GM23338 (cell line): Measurements from ENCODE around the gene PSD4. TPM values are rescaled to one million over a fixed set of nuclear protein-coding genes. Genes with fewer than 3 reads are reported as not detected.

Source experiments
- ATAC-seq: fragments of 200-7000 bp; cut with Tn5 transposase; 3 replicates; pipeline ENCODE4 v1.9.1; 2020
- DNase-seq: peaks from one replicate; pipeline ENCODE4 v3.0.0-alpha.2; 2015; ENCODE audit warnings: low spot score
- H2AFZ ChIP-seq: fragments of 200-600 bp; sonication (generic); 2 replicates; pipeline ENCODE4 v1.8.0; 2016; ENCODE audit warnings: antibody characterized with exemption, mild to moderate bottlenecking, moderate library complexity
- H3F3A ChIP-seq: fragments of 200-600 bp; sonication (generic); replicated peaks from 2 replicates; pipeline ENCODE4 v1.8.0; 2017; ENCODE audit warnings: antibody characterized with exemption, mixed run types, low read depth
- H3K27ac ChIP-seq: fragments of 200-600 bp; sonication (generic); 2 replicates; pipeline ENCODE4 v1.6.1; 2016; ENCODE audit warnings: low read depth
- H3K27me3 ChIP-seq: fragments of 200-600 bp; sonication (generic); 2 replicates; pipeline ENCODE4 v1.8.0; 2016; ENCODE audit warnings: mild to moderate bottlenecking, mixed run types, moderate library complexity; ENCODE audit not compliant: insufficient read depth
- H3K36me3 ChIP-seq: fragments of 200-600 bp; sonication (generic); 2 replicates; pipeline ENCODE4 v1.8.0; 2016; ENCODE audit warnings: mild to moderate bottlenecking; ENCODE audit not compliant: insufficient read depth
- H3K4me1 ChIP-seq: fragments of 200-600 bp; sonication (generic); 2 replicates; pipeline ENCODE4 v1.8.0; 2016; ENCODE audit warnings: mild to moderate bottlenecking, moderate library complexity; ENCODE audit not compliant: insufficient read depth
- H3K4me2 ChIP-seq: fragments of 200-600 bp; sonication (generic); 2 replicates; pipeline ENCODE4 v1.7.1; 2017; ENCODE audit warnings: mixed run types
- H3K4me3 ChIP-seq: fragments of 200-600 bp; sonication (generic); 2 replicates; pipeline ENCODE4 v1.6.1; 2016; ENCODE audit warnings: mixed run types
- H3K79me2 ChIP-seq: fragments of 200-600 bp; sonication (generic); replicated peaks from 2 replicates; pipeline ENCODE4 v1.8.0; 2017; ENCODE audit warnings: mild to moderate bottlenecking; ENCODE audit not compliant: insufficient read depth
- H3K9me2 ChIP-seq: fragments of 200-600 bp; sonication (generic); 2 replicates; pipeline ENCODE4 v1.8.0; 2017; ENCODE audit not compliant: insufficient read depth
- H4K20me1 ChIP-seq: fragments of 200-600 bp; sonication (generic); replicated peaks from 2 replicates; pipeline ENCODE4 v1.8.0; 2017; ENCODE audit warnings: mild to moderate bottlenecking; ENCODE audit not compliant: insufficient read depth
- H3K27ac Mint-ChIP-seq: 2 replicates; pipeline ENCODE4 v1.8.0; 2020; ENCODE audit warnings: inconsistent platforms, mild to moderate bottlenecking, moderate library complexity, mixed read lengths
- H3K27me3 Mint-ChIP-seq: 3 replicates; pipeline ENCODE4 v1.8.0; 2022; ENCODE audit warnings: low read depth, mild to moderate bottlenecking, moderate library complexity, mixed read lengths, inconsistent platforms; ENCODE audit not compliant: insufficient read depth, poor library complexity
- H3K36me3 Mint-ChIP-seq: 3 replicates; pipeline ENCODE4 v1.8.0; 2021; ENCODE audit warnings: low read depth, mild to moderate bottlenecking, inconsistent platforms, moderate library complexity, mixed read lengths
- H3K4me1 Mint-ChIP-seq: 3 replicates; pipeline ENCODE4 v1.8.0; 2020; ENCODE audit warnings: mild to moderate bottlenecking, inconsistent platforms, mixed read lengths
- H3K4me3 Mint-ChIP-seq: 3 replicates; pipeline ENCODE4 v1.8.0; 2021; ENCODE audit warnings: moderate library complexity, mild to moderate bottlenecking, inconsistent platforms, mixed read lengths
- H3K9me3 Mint-ChIP-seq: 3 replicates; pipeline ENCODE4 v1.8.0; 2020; ENCODE audit warnings: moderate library complexity, mild to moderate bottlenecking, inconsistent platforms, mixed read lengths
- CREB1 ChIP-seq: fragments of 250-450 bp; sonication (Bioruptor Pico); IDR thresholded peaks from 2 replicates; pipeline ENCODE4 v1.5.0; 2020; ENCODE audit warnings: low read depth, mild to moderate bottlenecking, moderate library complexity
- EZH2 ChIP-seq: fragments of 200-600 bp; sonication (generic); IDR thresholded peaks from one replicate; pipeline ENCODE4 v1.8.0; 2017; ENCODE audit warnings: antibody characterized with exemption, mild to moderate bottlenecking, low read depth; ENCODE audit not compliant: unreplicated experiment
- NANOG ChIP-seq: IDR thresholded peaks from 2 replicates; pipeline ENCODE4 v1.6.1; 2016; ENCODE audit warnings: antibody characterized with exemption, borderline replicate concordance
- POLR2AphosphoS5 ChIP-seq: IDR thresholded peaks from 2 replicates; pipeline ENCODE4 v1.6.1; 2016; ENCODE audit warnings: antibody characterized with exemption, low read depth
- STAT1 ChIP-seq: IDR thresholded peaks from one replicate; pipeline ENCODE4 v1.6.1; 2016; ENCODE audit warnings: antibody characterized with exemption; ENCODE audit not compliant: unreplicated experiment
- ZNF114 ChIP-seq: fragments of 250-450 bp; sonication (Bioruptor Pico); IDR thresholded peaks from 2 replicates; pipeline ENCODE4 v1.5.0; 2020; ENCODE audit warnings: mild to moderate bottlenecking, moderate library complexity
- ZNF331 ChIP-seq: fragments of 250-450 bp; sonication (Bioruptor Pico); IDR thresholded peaks from 2 replicates; pipeline ENCODE4 v1.5.0; 2020; ENCODE audit warnings: low read depth, mild to moderate bottlenecking, moderate library complexity
- polyA plus RNA-seq: library from polyadenylated mRNA; unstranded; fragments of >200 nt; fragmentation: Nextera tagmentation; extraction: Ambion mirVana; gene quantifications from 2 replicates; pipeline ENCODE4 v1.2.1, GENCODE V29; 2016
- total RNA-seq: library from RNA; depleted of rRNA; stranded (reverse); fragments of >200 nt; shearing (Covaris generic); gene quantifications from 2 replicates; pipeline ENCODE4 v1.2.3, GENCODE V29; 2014
- TF ChIP-seq, protein P1 (sequence below), 2 experiments: fragments of 200-600 bp in 1 of 2; sonication (generic) in 1 of 2; conservative IDR thresholded peaks; 2 replicates each; pipeline versions ENCODE4 v1.5.1 to v1.6.1; 2016 to 2017; ENCODE audit warnings: antibody characterized with exemption in 2 of 2, low read depth in 2 of 2, mild to moderate bottlenecking in 2 of 2, moderate library complexity in 1 of 2
- TF ChIP-seq, protein P2 (sequence below): IDR thresholded peaks from one replicate; pipeline ENCODE4 v1.6.1; 2018; ENCODE audit warnings: antibody characterized with exemption; ENCODE audit not compliant: unreplicated experiment
- TF ChIP-seq, protein P3 (sequence below): IDR thresholded peaks from 2 replicates; pipeline ENCODE4 v1.6.1; 2016; ENCODE audit warnings: antibody characterized with exemption

PSD4 gene
- total and polyA plus RNA-seq, 2 experiments from 2014 or later, result 0.06 to 0.66 TPM

DNA sequence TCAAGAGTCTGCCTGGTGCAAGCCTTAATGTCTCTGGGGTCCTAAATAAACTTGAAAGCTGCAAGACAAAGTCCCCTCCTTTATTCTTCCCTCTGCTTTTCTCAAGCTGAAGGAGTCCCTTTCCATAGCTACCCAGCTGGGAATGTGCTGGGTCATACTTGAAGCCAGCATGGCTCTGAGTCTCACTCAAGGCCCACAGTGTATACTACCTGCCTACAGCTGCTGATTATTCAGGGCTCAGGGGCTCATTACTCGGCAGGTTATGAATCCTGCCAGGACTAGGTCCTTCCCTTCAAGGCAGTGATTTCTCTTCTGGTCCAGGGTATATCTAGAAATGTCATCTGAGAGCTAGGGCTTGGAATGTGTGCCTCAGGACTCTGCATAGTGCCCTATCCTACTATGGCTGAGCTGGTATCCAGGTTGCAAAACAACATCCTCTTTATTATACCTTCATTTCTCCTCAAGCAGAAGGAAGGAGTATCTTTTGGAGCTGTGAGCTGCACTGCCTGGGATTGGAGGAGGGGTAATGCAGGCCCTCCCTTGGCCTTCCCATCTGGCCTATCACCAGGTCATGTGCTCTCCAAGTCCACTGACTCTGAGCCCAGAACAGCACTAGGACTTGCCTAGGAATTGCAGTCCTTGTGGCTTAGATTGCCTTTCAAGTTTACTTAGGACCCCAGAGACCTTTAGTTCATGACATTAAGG, 24.1 kb upstream of the PSD4 start:
- ATAC-seq (no peak; the same call in 1 of the 3 replicates), DNase-seq (no peak)
- no peak for TF ChIP-seq STAT1
- no peak for TF ChIP-seq ZNF331
- TF ChIP-seq, protein P1, sequence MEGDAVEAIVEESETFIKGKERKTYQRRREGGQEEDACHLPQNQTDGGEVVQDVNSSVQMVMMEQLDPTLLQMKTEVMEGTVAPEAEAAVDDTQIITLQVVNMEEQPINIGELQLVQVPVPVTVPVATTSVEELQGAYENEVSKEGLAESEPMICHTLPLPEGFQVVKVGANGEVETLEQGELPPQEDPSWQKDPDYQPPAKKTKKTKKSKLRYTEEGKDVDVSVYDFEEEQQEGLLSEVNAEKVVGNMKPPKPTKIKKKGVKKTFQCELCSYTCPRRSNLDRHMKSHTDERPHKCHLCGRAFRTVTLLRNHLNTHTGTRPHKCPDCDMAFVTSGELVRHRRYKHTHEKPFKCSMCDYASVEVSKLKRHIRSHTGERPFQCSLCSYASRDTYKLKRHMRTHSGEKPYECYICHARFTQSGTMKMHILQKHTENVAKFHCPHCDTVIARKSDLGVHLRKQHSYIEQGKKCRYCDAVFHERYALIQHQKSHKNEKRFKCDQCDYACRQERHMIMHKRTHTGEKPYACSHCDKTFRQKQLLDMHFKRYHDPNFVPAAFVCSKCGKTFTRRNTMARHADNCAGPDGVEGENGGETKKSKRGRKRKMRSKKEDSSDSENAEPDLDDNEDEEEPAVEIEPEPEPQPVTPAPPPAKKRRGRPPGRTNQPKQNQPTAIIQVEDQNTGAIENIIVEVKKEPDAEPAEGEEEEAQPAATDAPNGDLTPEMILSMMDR (conservative IDR thresholded peaks at IDR 0.05; ENCODE audit: low read depth in 2 of 2), result no peak
- TF ChIP-seq POLR2AphosphoS5, result no peak
- no peak for TF ChIP-seq NANOG
- no peaks in the 10 kb centered on the region for H3K27me3 ChIP-seq
- no peaks in the 10 kb centered on the region for H3F3A ChIP-seq
- no peaks in the 10 kb centered on the region for H3K36me3 ChIP-seq
- Mint-ChIP-seq H3K27me3 (peaks cover 4% of the 10 kb centered on the region), H3K27ac (no peak overlapping the region), H3K4me3 (no peak overlapping the region), H3K4me1 (peaks cover 4% of the 10 kb centered on the region; the same call in 1 of the 3 replicates), H3K9me3 (no peaks in the 10 kb centered on the region), H3K36me3 (no peaks in the 10 kb centered on the region)
- H3K4me1 ChIP-seq, result no peaks in the 10 kb centered on the region
- H2AFZ ChIP-seq, result peak overlapping the region; percentile 88
- no peaks in the 10 kb centered on the region for H4K20me1 ChIP-seq
- H3K27ac ChIP-seq, result no peak overlapping the region
- no peak overlapping the region for H3K4me2 ChIP-seq
- no peaks in the 10 kb centered on the region for H3K9me2 ChIP-seq
- no peaks in the 10 kb centered on the region for H3K79me2 ChIP-seq
- H3K4me3 ChIP-seq, result no peak overlapping the region

DNA sequence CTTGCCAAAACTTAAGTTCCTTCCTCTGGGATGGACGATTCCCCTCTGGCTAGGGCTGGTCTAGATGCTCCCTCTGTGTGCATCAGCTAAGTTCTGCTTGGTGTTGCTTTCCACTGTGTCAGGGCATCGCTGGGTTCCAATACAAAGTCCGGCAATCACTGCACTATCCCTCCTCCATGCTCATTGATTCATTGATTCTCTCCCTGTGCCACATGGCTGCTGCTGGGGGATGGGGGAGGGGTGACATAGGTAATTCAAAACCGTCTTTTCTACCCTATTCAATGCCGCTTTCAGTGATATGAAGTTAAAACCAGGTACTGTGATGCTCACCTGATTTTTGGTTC, 23.5 kb upstream of the PSD4 start:
- H3K27ac Mint-ChIP-seq, result no peak overlapping the region
- no peaks in the 10 kb centered on the region for H4K20me1 ChIP-seq
- DNase-seq, result no peak
- H3K27me3 Mint-ChIP-seq, result peaks cover 4% of the 10 kb centered on the region
- H3K9me3 Mint-ChIP-seq, result no peaks in the 10 kb centered on the region
- no peaks in the 10 kb centered on the region for H3K9me2 ChIP-seq
- no peak for ATAC-seq
- no peaks in the 10 kb centered on the region for H3K4me1 ChIP-seq
- H3F3A ChIP-seq, result no peaks in the 10 kb centered on the region
- H3K36me3 Mint-ChIP-seq, result no peaks in the 10 kb centered on the region
- no peak overlapping the region for H3K4me2 ChIP-seq
- peaks cover 4% of the 10 kb centered on the region; the same call in 1 of the 3 replicates for H3K4me1 Mint-ChIP-seq
- no peaks in the 10 kb centered on the region for H3K27me3 ChIP-seq
- no peaks in the 10 kb centered on the region for H3K36me3 ChIP-seq
- H3K4me3 ChIP-seq, result no peak overlapping the region
- no peak overlapping the region for H3K4me3 Mint-ChIP-seq
- H3K79me2 ChIP-seq, result no peaks in the 10 kb centered on the region
- H2AFZ ChIP-seq, result peak overlapping the region; percentile 88
- H3K27ac ChIP-seq, result no peak overlapping the region
- TF ChIP-seq, protein P2, sequence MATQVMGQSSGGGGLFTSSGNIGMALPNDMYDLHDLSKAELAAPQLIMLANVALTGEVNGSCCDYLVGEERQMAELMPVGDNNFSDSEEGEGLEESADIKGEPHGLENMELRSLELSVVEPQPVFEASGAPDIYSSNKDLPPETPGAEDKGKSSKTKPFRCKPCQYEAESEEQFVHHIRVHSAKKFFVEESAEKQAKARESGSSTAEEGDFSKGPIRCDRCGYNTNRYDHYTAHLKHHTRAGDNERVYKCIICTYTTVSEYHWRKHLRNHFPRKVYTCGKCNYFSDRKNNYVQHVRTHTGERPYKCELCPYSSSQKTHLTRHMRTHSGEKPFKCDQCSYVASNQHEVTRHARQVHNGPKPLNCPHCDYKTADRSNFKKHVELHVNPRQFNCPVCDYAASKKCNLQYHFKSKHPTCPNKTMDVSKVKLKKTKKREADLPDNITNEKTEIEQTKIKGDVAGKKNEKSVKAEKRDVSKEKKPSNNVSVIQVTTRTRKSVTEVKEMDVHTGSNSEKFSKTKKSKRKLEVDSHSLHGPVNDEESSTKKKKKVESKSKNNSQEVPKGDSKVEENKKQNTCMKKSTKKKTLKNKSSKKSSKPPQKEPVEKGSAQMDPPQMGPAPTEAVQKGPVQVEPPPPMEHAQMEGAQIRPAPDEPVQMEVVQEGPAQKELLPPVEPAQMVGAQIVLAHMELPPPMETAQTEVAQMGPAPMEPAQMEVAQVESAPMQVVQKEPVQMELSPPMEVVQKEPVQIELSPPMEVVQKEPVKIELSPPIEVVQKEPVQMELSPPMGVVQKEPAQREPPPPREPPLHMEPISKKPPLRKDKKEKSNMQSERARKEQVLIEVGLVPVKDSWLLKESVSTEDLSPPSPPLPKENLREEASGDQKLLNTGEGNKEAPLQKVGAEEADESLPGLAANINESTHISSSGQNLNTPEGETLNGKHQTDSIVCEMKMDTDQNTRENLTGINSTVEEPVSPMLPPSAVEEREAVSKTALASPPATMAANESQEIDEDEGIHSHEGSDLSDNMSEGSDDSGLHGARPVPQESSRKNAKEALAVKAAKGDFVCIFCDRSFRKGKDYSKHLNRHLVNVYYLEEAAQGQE, result no peak
- TF ChIP-seq, protein P1 (conservative IDR thresholded peaks at IDR 0.05; ENCODE audit: low read depth in 2 of 2), result no peak
- TF ChIP-seq POLR2AphosphoS5 (no peak), ZNF114 (CRISPR knock-in tag) (no peak), EZH2 (no peak), ZNF331 (no peak), CREB1 (CRISPR knock-in tag) (no peak), STAT1 (no peak)
- TF ChIP-seq, protein P3, sequence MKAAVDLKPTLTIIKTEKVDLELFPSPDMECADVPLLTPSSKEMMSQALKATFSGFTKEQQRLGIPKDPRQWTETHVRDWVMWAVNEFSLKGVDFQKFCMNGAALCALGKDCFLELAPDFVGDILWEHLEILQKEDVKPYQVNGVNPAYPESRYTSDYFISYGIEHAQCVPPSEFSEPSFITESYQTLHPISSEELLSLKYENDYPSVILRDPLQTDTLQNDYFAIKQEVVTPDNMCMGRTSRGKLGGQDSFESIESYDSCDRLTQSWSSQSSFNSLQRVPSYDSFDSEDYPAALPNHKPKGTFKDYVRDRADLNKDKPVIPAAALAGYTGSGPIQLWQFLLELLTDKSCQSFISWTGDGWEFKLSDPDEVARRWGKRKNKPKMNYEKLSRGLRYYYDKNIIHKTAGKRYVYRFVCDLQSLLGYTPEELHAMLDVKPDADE, result no peak
